GM10266 (cell line): ENCODE data around the gene ST6GALNAC3.
"Not testable (repeated sequence)": the region's sequence is repeated elsewhere in the genome, so short reads cannot be mapped to it uniquely, and the experiment has no call there.

Source experiments
- DNase-seq: peaks from one replicate; pipeline ENCODE4 v3.0.0; 2012; ENCODE audit errors: extremely low spot score
- CTCF ChIP-seq: IDR thresholded peaks from 2 replicates; pipeline ENCODE4 v1.5.1; 2012; ENCODE audit warnings: mild to moderate bottlenecking, low read depth; ENCODE audit not compliant: control insufficient read depth, insufficient read depth; ENCODE audit errors: missing control alignments

ST6GALNAC3 gene

GRCh38 chr1:76317299-76317900, 242.9 kb downstream of the ST6GALNAC3 start:
- no peak for TF ChIP-seq CTCF
- no peak for DNase-seq

GRCh38 chr1:76330991-76331603, 256.6 kb downstream of the ST6GALNAC3 start:
- DNase-seq = peak; percentile 28
- peak; percentile 83 for TF ChIP-seq CTCF

- DNase-seq = no peak
- no peak for TF ChIP-seq CTCF
These were observed 261.3 kb downstream of the ST6GALNAC3 start for GRCh38 chr1:76335882-76336281.

GRCh38 chr1:76336931-76337371, 262.4 kb downstream of the ST6GALNAC3 start:
- no peak for DNase-seq
- no peak for TF ChIP-seq CTCF

- TF ChIP-seq CTCF = no peak
- no peak for DNase-seq
These were observed 263.1 kb downstream of the ST6GALNAC3 start for GRCh38 chr1:76337542-76338219.

GRCh38 chr1:76340056-76340455, 265.5 kb downstream of the ST6GALNAC3 start:
- TF ChIP-seq CTCF = no peak
- DNase-seq = no peak

GRCh38 chr1:76341816-76342215, 267.3 kb downstream of the ST6GALNAC3 start:
- DNase-seq = not testable (repeated sequence)
